C4-2B (cell line): ENCODE results near the gene ZNF202.

Experiments
- H3K27ac ChIP-seq: fragments of 450-650 bp; 2 replicates; pipeline ENCODE4 v1.5.1; 2017
- ZFX ChIP-seq: fragments of 450-650 bp; IDR thresholded peaks from 2 replicates; pipeline ENCODE4 v1.6.1; 2017
- TF ChIP-seq, protein P1 (sequence below): fragments of 450-650 bp; conservative IDR thresholded peaks from 2 replicates; pipeline ENCODE4 v1.5.1; 2017; ENCODE audit warnings: mild to moderate bottlenecking

ZNF202 gene

DNA sequence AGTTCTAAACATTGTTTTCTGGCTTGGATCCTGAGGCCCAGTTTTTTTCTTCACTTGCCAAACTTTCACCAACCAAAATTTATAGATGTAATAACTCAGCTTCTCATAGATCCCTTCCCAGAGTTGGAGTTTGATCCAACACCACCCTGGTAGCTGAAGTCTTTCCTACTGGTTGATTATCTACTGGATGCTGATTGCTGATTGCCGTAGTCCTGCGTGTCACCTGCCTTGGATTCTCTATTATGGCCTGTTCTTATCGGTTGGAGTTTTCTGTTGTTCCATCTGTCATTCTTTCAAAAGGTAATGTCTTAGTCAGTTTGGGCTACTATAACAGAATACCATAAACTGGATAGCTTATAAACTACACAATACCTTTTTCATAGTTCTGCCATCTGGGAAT is 30.2 kb upstream of the ZNF202 start:
- no peak overlapping the region for H3K27ac ChIP-seq
- TF ChIP-seq, protein P1, sequence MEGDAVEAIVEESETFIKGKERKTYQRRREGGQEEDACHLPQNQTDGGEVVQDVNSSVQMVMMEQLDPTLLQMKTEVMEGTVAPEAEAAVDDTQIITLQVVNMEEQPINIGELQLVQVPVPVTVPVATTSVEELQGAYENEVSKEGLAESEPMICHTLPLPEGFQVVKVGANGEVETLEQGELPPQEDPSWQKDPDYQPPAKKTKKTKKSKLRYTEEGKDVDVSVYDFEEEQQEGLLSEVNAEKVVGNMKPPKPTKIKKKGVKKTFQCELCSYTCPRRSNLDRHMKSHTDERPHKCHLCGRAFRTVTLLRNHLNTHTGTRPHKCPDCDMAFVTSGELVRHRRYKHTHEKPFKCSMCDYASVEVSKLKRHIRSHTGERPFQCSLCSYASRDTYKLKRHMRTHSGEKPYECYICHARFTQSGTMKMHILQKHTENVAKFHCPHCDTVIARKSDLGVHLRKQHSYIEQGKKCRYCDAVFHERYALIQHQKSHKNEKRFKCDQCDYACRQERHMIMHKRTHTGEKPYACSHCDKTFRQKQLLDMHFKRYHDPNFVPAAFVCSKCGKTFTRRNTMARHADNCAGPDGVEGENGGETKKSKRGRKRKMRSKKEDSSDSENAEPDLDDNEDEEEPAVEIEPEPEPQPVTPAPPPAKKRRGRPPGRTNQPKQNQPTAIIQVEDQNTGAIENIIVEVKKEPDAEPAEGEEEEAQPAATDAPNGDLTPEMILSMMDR, result no peak
- TF ChIP-seq ZFX, result no peak

DNA sequence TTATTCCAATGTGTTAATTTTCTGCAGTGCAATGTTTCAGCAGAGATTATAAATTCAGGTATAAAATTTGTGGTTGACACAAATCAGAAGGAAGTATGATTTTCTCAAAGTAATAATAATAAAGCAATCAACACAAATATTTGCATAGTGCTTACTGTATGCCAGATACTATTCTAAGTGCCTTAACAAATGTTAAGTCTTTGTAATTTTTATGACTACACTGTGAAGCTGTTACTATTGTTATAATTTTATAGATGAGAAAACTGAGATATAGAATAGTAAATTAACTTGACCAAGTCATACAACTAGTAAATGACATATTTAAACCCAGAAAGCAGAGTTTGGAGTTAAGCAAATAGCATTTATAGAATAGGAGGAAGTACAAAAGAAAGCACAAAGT is 29.3 kb upstream of the ZNF202 start:
- no peak overlapping the region for H3K27ac ChIP-seq
- TF ChIP-seq, protein P1, result no peak
- TF ChIP-seq ZFX, result no peak

DNA sequence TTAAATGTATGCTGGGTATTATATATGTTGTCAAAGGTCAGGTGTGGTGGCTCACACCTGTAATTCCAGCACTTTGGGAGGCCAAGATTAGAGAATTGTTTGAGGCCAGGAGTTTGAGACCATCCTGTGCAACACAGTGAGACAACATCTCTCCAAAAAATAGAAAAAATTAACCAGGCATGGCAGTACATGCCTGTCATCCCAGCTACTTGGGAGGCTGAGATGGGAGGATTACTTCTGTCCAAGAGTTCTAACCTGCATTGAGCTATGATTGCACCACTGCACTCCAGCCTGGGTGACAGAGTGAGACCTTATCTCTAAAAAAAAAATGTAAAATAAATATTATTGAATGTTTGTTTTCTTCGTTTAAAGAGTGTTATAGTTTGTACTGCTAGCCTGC is 24.1 kb upstream of the ZNF202 start:
- no peak for TF ChIP-seq ZFX
- TF ChIP-seq, protein P1, result no peak
- no peak overlapping the region for H3K27ac ChIP-seq

DNA sequence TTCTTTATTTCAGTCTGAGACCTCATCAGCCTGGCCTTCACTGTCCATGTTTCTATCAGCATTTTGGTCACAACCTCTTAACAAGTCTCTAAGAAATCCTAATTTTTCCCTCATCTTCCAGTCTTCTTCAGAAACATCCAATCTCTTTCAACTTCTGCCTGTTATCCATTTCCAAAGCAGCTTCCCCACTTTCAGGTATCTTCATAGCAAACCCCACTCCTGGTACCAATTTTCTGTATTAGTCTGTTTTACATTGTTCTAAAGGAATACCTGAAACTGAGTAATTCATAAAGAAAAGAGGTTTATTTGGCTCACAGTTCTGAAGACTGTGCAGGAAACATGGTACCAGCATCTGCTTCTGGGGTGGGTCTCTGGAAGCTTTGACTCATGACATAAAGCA is 21.0 kb upstream of the ZNF202 start:
- no peak overlapping the region for H3K27ac ChIP-seq
- TF ChIP-seq ZFX, result no peak
- TF ChIP-seq, protein P1, result no peak

DNA sequence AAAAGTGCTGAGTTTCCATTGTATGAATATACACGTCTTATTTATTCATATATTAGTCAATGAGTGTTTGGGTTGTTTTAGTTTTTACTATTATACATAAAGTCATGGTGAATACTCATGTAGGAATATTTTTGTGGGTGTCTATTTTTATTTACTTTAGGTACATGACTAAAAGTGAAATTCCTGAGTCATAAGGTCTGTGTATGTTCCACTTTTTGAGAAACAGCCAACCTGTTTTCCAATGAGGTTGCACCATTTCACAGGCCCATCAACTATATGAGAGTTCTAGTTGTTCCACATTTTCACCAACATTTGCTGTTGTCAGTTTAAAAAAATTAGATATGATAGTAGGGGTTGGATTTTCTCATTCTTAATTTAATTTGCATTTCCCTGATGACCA is 19.4 kb upstream of the ZNF202 start:
- TF ChIP-seq, protein P1, result no peak
- no peak for TF ChIP-seq ZFX
- no peak overlapping the region for H3K27ac ChIP-seq

GRCh38 chr11:123757976-123758375 is 16.5 kb upstream of the ZNF202 start:
- no peak for TF ChIP-seq ZFX
- TF ChIP-seq, protein P1, result no peak
- no peak overlapping the region for H3K27ac ChIP-seq

DNA sequence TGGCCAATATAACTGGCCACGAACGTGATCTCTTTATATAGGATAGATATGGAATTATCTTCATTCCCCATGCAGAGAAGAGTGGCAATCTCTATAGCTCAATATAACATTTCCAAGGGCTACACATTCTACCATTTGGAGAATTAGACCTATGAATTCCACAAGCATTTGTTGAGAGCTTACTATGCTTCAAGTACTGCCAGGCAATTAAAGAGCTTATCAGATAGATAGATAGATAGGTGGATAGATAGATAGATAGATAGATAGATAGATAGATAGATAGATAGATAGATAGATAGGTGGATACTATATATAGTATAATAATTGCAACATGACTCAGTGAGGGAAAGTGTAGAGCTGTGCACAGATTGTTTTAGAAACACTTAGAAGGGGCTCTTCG is 14.4 kb upstream of the ZNF202 start:
- no peak overlapping the region for H3K27ac ChIP-seq
- TF ChIP-seq, protein P1, result no peak
- no peak for TF ChIP-seq ZFX
